Spleen (tissue), 11 donors: ENCODE measurements around the gene DOCK4. TPM values are rescaled to one million over a fixed set of nuclear protein-coding genes. Genes with fewer than 3 reads are reported as not detected.

ENCODE experiments used
- DNase-seq: peaks from one replicate; pipeline ENCODE4 v3.0.0-alpha.2; 2020
- H3K27ac ChIP-seq, 8 donors: fragments of 200-600 bp; sonication (generic) in 7 of 8; 1 replicate in 4 of 8; 2 replicates in 4 of 8; pipeline versions ENCODE4 v1.5.0 to v1.8.0; 2016 to 2021; ENCODE audit warnings: inconsistent platforms in 4 of 8, mild to moderate bottlenecking in 4 of 8, moderate library complexity in 1 of 8
- H3K27me3 ChIP-seq, 7 donors: fragments of 200-600 bp; sonication (generic) in 6 of 7; replicated peaks in 1 of 7; 1 replicate in 4 of 7; 2 replicates in 3 of 7; pipeline versions ENCODE4 v1.5.0 to v1.8.0; 2016 to 2021; ENCODE audit warnings: inconsistent platforms in 3 of 7, mild to moderate bottlenecking in 1 of 7
- H3K36me3 ChIP-seq, 6 donors: fragments of 200-600 bp; sonication (generic) in 5 of 6; 1 replicate in 4 of 6; 2 replicates in 2 of 6; pipeline versions ENCODE4 v1.5.0 to v1.8.0; 2016 to 2021; ENCODE audit warnings: inconsistent platforms in 2 of 6
- H3K4me1 ChIP-seq, 6 donors: fragments of 200-600 bp; sonication (generic) in 5 of 6; 1 replicate in 3 of 6; 2 replicates in 3 of 6; pipeline versions ENCODE4 v1.5.0 to v1.8.0; 2016 to 2021; ENCODE audit warnings: inconsistent platforms in 3 of 6
- H3K4me3 ChIP-seq, 8 donors: fragments of 200-600 bp; sonication (generic) in 7 of 8; 1 replicate in 4 of 8; 2 replicates in 4 of 8; pipeline versions ENCODE4 v1.5.0 to v1.8.0; 2016 to 2021; ENCODE audit warnings: inconsistent platforms in 4 of 8, mild to moderate bottlenecking in 4 of 8, moderate library complexity in 2 of 8
- H3K9me3 ChIP-seq, 8 donors: fragments of 200-600 bp; sonication (generic) in 7 of 8; 1 replicate in 4 of 8; 2 replicates in 4 of 8; pipeline versions ENCODE4 v1.5.0 to v1.8.0; 2016 to 2021; ENCODE audit warnings: inconsistent platforms in 4 of 8
- CTCF ChIP-seq, 11 experiments: fragments of 200-600 bp in 7 of 11; fragments of 450-650 bp in 4 of 11; sonication (generic) in 4 of 11; IDR thresholded peaks in 8 of 11; conservative IDR thresholded peaks in 3 of 11; 1 replicate in 7 of 11; 2 replicates in 4 of 11; pipeline versions ENCODE4 v1.4.0 to v1.8.0; 2016 to 2021; ENCODE audit warnings: antibody characterized with exemption in 11 of 11, inconsistent platforms in 4 of 11, mild to moderate bottlenecking in 1 of 11
- POLR2A ChIP-seq, 3 donors: fragments of 450-650 bp; IDR thresholded peaks; one replicate each; pipeline ENCODE4 v1.5.1; 2017; ENCODE audit warnings: antibody characterized with exemption in 3 of 3, mild to moderate bottlenecking in 1 of 3
- POLR2AphosphoS5 ChIP-seq, 3 donors: sonication (generic); formaldehyde crosslinking; IDR thresholded peaks; one replicate each; pipeline ENCODE4 v1.5.1; 2017; ENCODE audit warnings: antibody characterized with exemption in 3 of 3
- WGBS, 5 donors: extraction: QIAGEN DNeasy Blood & Tissue Kit in 3 of 5; methylation state at CpG; one replicate each; pipeline versions ENCODE4 v1.1.5 to v1.1.7; 2013 to 2018; 5-methylcytosine and 5-hydroxymethylcytosine counted together
- intact Hi-C: fragments of 100-400 bp; cut with DNase I; formaldehyde crosslinking; loops from one replicate; pipeline ENCODE4 v1.15.0; 2023; ENCODE audit warnings: low total_unique reads
- polyA plus RNA-seq, 3 donors: library from polyadenylated mRNA; stranded (reverse); fragments of 200-250 nt; gene quantifications; one replicate each; pipeline ENCODE4 v1.2.1, GENCODE V29; 2013
- total RNA-seq, 7 donors: library from RNA; depleted of rRNA in 3 of 7; stranded (reverse); fragments of >200 nt in 3 of 7; fragmentation: NEBNext Ultra II Directional in 4 of 7; extraction: Animal tissue kit (Norgen Biotek cat#: 25700) in 4 of 7; gene quantifications; one replicate each; pipeline versions ENCODE4 v1.1.0 to v1.2.1, GENCODE V29; 2016 to 2021
- donor health status: healthy with polysubstance abuse.
- donor health status: DM: no; HTN: no; CAD: no; lungs with moderate emphysema.
- donor health status: DM: no; HTN: no; CAD: no.
- donor health status: Bipolar disorder and iron deficiency.
- donor health status: healthy.
- donor health status: DM: no; HTN: no; CAD: no.
- donor health status: DM: yes; HTN: yes; CAD: no.

The DOCK4 gene
- total and polyA plus RNA-seq, 10 donors = 1.4 to 26.9 (median 14.2) TPM

GRCh38 chr7:112160130-112160770, 45.9 kb downstream of the DOCK4 start:
- no peaks in the 10 kb centered on the region for H3K36me3 ChIP-seq
- no peak overlapping the region for H3K4me3 ChIP-seq
- no peaks in the 10 kb centered on the region for H3K9me3 ChIP-seq
- no peak for TF ChIP-seq POLR2AphosphoS5 (IDR thresholded peaks at IDR 0.05)
- no peak for DNase-seq
- intact Hi-C loops = no loop called here
- peak overlapping the region in 1 of 8 donors; percentile 30 for H3K27ac ChIP-seq
- 75 to 93% (median 77%) methylated on average over 2 of the region's 2 CpGs for WGBS, 5 donors
- no peaks in the 10 kb centered on the region for H3K27me3 ChIP-seq
- H3K4me1 ChIP-seq = peaks cover 0 to 30% (median 16%) of the 10 kb centered on the region in 6 donors

- 49 to 63% (median 56%) methylated on average over 8 of the region's 8 CpGs for WGBS, 5 donors
- H3K36me3 ChIP-seq = no peaks in the 10 kb centered on the region
- intact Hi-C loops = no loop called here
These were observed 46.8 kb downstream of the DOCK4 start for GRCh38 chr7:112159351-112159750.

GRCh38 chr7:112157072-112157471, 49.1 kb downstream of the DOCK4 start:
- 32 to 46% (median 37%) methylated on average over 4 of the region's 4 CpGs for WGBS, 5 donors

More at GRCh38 chr7:112159351-112159750, 46.8 kb downstream of the DOCK4 start:
- DNase-seq = no peak
- no peaks in the 10 kb centered on the region for H3K9me3 ChIP-seq
- peaks cover 0 to 30% (median 16%) of the 10 kb centered on the region in 6 donors for H3K4me1 ChIP-seq
- no peaks in the 10 kb centered on the region for H3K27me3 ChIP-seq
- H3K27ac ChIP-seq = no peak overlapping the region
- no peak overlapping the region for H3K4me3 ChIP-seq
- TF ChIP-seq CTCF (IDR thresholded peaks at IDR 0.05 in 8 of 11, conservative IDR thresholded peaks at IDR 0.05 in 3 of 11) (no peak), POLR2AphosphoS5 (IDR thresholded peaks at IDR 0.05) (no peak), POLR2A (IDR thresholded peaks at IDR 0.05) (no peak)

GRCh38 chr7:112156412-112156811, 49.8 kb downstream of the DOCK4 start:
- DNase-seq = no peak
- Histone ChIP-seq H3K36me3 (no peaks in the 10 kb centered on the region), H3K4me3 (no peak overlapping the region), H3K9me3 (no peaks in the 10 kb centered on the region), H3K4me1 (peaks cover 0 to 20% (median 10%) of the 10 kb centered on the region in 6 donors), H3K27ac (no peak overlapping the region), H3K27me3 (no peaks in the 10 kb centered on the region)
- 96 to 100% (median 98%) methylated on average over 1 of the region's 1 CpG for WGBS, 5 donors
- intact Hi-C loops = no loop called here
- TF ChIP-seq CTCF (IDR thresholded peaks at IDR 0.05 in 8 of 11, conservative IDR thresholded peaks at IDR 0.05 in 3 of 11) = no peak
- TF ChIP-seq POLR2A (IDR thresholded peaks at IDR 0.05) = no peak
- no peak for TF ChIP-seq POLR2AphosphoS5 (IDR thresholded peaks at IDR 0.05)

More at GRCh38 chr7:112157072-112157471, 49.1 kb downstream of the DOCK4 start:
- Histone ChIP-seq H3K27ac (no peak overlapping the region), H3K9me3 (no peaks in the 10 kb centered on the region), H3K4me1 (peaks cover 0 to 27% (median 16%) of the 10 kb centered on the region in 6 donors), H3K36me3 (no peaks in the 10 kb centered on the region), H3K27me3 (no peaks in the 10 kb centered on the region), H3K4me3 (no peak overlapping the region)
- TF ChIP-seq CTCF (IDR thresholded peaks at IDR 0.05 in 8 of 11, conservative IDR thresholded peaks at IDR 0.05 in 3 of 11) = no peak
- no peak for TF ChIP-seq POLR2AphosphoS5 (IDR thresholded peaks at IDR 0.05)
- TF ChIP-seq POLR2A (IDR thresholded peaks at IDR 0.05) = no peak
- intact Hi-C loops = no loop called here
- no peak for DNase-seq
